HepG2 (cell line): ENCODE data around the gene AFTPH. TPM values are rescaled to one million over a fixed set of nuclear protein-coding genes. Genes with fewer than 3 reads are reported as not detected.

ENCODE experiments used
- ATAC-seq: fragments of 200-7000 bp; cut with Tn5 transposase; 3 replicates; pipeline ENCODE4 v1.9.1; 2020; ENCODE audit warnings: mild to moderate bottlenecking, moderate library complexity
- BruUV-seq: library from RNA; stranded (reverse); fragments of 400-500 nt; replicated peaks from 2 replicates; lab custom pipeline; 2021; lab: Mats Ljungman, UMichigan
- CTCF ChIA-PET: fragments of 300-600 bp; formaldehyde crosslinking; extraction: SDS; loops from one replicate; lab custom pipeline; 2021; ENCODE audit warnings: low total read pairs, inconsistent platforms, low intra/inter-chr PET ratio; lab: Yijun Ruan, JAX
- POLR2A ChIA-PET: fragments of 350-600 bp; sonication (Branson Sonifier 250); formaldehyde crosslinking; loops from one replicate; lab custom pipeline; 2020; ENCODE audit warnings: antibody characterized with exemption, inconsistent platforms; lab: Yijun Ruan, JAX
- DNase-seq: peaks from one replicate; pipeline ENCODE4 v3.0.0-alpha.2; 2015; ENCODE audit warnings: low spot score
- FAIRE-seq: peaks from 3 replicates; lab custom pipeline; 2011; peaks lifted over from hg19 to GRCh38; lab: Jason Lieb, UNC
- H2AFZ ChIP-seq: one replicate; pipeline ENCODE4 v1.6.1; 2011; ENCODE audit warnings: low read length, inconsistent platforms
- H3K27ac ChIP-seq: fragments of 300-600 bp; 3 replicates; pipeline ENCODE4 v1.8.0; 2011; ENCODE audit warnings: mixed run types, mild to moderate bottlenecking, mixed read lengths, low read length, inconsistent platforms; ENCODE audit not compliant: insufficient read depth; ENCODE audit errors: extremely low read length
- H3K27me3 ChIP-seq, 2 experiments: fragments of 200-600 bp in 1 of 2; 2 replicates in 1 of 2; 3 replicates in 1 of 2; pipeline versions ENCODE4 v1.6.0 to v1.8.0; 2011; ENCODE audit warnings: low read length in 2 of 2, mild to moderate bottlenecking in 2 of 2, moderate library complexity in 2 of 2, inconsistent platforms in 1 of 2; ENCODE audit not compliant: insufficient read depth in 2 of 2, control insufficient read depth in 1 of 2
- H3K36me3 ChIP-seq, 2 experiments: fragments of 200-600 bp in 1 of 2; replicated peaks in 1 of 2; 2 replicates in 1 of 2; 3 replicates in 1 of 2; pipeline versions ENCODE4 v1.5.1 to v1.8.0; 2011; ENCODE audit warnings: low read length in 2 of 2, inconsistent platforms in 1 of 2; ENCODE audit not compliant: insufficient read depth in 2 of 2, control insufficient read depth in 1 of 2
- H3K4me1 ChIP-seq: 2 replicates; pipeline ENCODE4 v1.5.1; 2012; ENCODE audit warnings: low read length, inconsistent platforms; ENCODE audit not compliant: insufficient read depth
- H3K4me2 ChIP-seq: 2 replicates; pipeline ENCODE4 v1.6.0; 2011; ENCODE audit warnings: low read depth, low read length, inconsistent platforms
- H3K4me3 ChIP-seq, 3 experiments: fragments of 200-600 bp in 1 of 3; sonication (generic), shearing (Covaris generic) in 1 of 3; replicated peaks in 1 of 3; 2 replicates each; pipeline ENCODE4 v1.5.1; 2011 to 2016; ENCODE audit warnings: low read length in 3 of 3, inconsistent platforms in 2 of 3, low read depth in 2 of 3, mild to moderate bottlenecking in 2 of 3, control low read depth in 1 of 3, mixed read lengths in 1 of 3; ENCODE audit not compliant: insufficient read depth in 1 of 3
- H3K79me2 ChIP-seq: one replicate; pipeline ENCODE4 v1.6.1; 2011; ENCODE audit warnings: low read length, inconsistent platforms; ENCODE audit not compliant: insufficient read depth
- H3K9ac ChIP-seq: 2 replicates; pipeline ENCODE4 v1.6.0; 2011; ENCODE audit warnings: mild to moderate bottlenecking, low read depth, low read length, inconsistent platforms; ENCODE audit not compliant: insufficient read depth
- H3K9me3 ChIP-seq: 2 replicates; pipeline ENCODE4 v1.5.1; 2012; ENCODE audit warnings: mild to moderate bottlenecking, low read length
- H4K20me1 ChIP-seq: 2 replicates; pipeline ENCODE4 v1.6.0; 2011; ENCODE audit warnings: inconsistent platforms, mild to moderate bottlenecking, low read length, moderate library complexity; ENCODE audit not compliant: insufficient read depth
- CBX1 ChIP-seq: IDR thresholded peaks from one replicate; pipeline ENCODE4 v1.6.1; 2016; ENCODE audit warnings: antibody characterized with exemption, low read depth
- FLYWCH1 ChIP-seq: sonication (generic); formaldehyde crosslinking; IDR thresholded peaks from 2 replicates; pipeline ENCODE4 v1.8.1; 2023; ENCODE audit warnings: mild to moderate bottlenecking, missing genetic modification reagents
- GLI4 ChIP-seq: sonication (generic); formaldehyde crosslinking; IDR thresholded peaks from 2 replicates; pipeline ENCODE4 v1.5.1; 2020; ENCODE audit warnings: missing genetic modification reagents, mild to moderate bottlenecking, moderate library complexity, borderline replicate concordance
- GTF2F1 ChIP-seq: fragments of 150-350 bp; IDR thresholded peaks from 2 replicates; pipeline ENCODE4 v1.6.1; 2014; ENCODE audit warnings: low read length
- NFYC ChIP-seq: IDR thresholded peaks from 2 replicates; pipeline ENCODE4 v1.6.1; 2016; ENCODE audit warnings: missing genetic modification reagents, missing compliant biosample characterization
- RAD21 ChIP-seq: fragments of 450-650 bp; formaldehyde crosslinking; IDR thresholded peaks from 2 replicates; pipeline ENCODE4 v1.5.0; 2020; ENCODE audit warnings: mild to moderate bottlenecking
- RBM22 ChIP-seq: fragments of 200-400 bp; formaldehyde crosslinking; optimal IDR thresholded peaks from 2 replicates; pipeline ENCODE3; 2017; ENCODE audit warnings: mild to moderate bottlenecking, low read length, moderate library complexity
- RFXANK ChIP-seq: IDR thresholded peaks from 2 replicates; pipeline ENCODE4 v1.6.1; 2016
- SCMH1 ChIP-seq: sonication (generic); formaldehyde crosslinking; IDR thresholded peaks from 2 replicates; pipeline ENCODE4 v1.9.0; 2021; ENCODE audit warnings: missing genetic modification reagents, mild to moderate bottlenecking, borderline replicate concordance
- TGIF2 ChIP-seq: IDR thresholded peaks from 2 replicates; pipeline ENCODE4 v1.6.1; 2016; ENCODE audit warnings: control low read depth, missing compliant biosample characterization
- ZEB1 ChIP-seq: IDR thresholded peaks from 2 replicates; pipeline ENCODE4 v1.6.1; 2012; ENCODE audit warnings: mild to moderate bottlenecking, low read depth, inconsistent platforms; ENCODE audit not compliant: insufficient replicate concordance
- ZKSCAN1 ChIP-seq: fragments of 150-350 bp; IDR thresholded peaks from 2 replicates; pipeline ENCODE4 v1.6.1; 2014; ENCODE audit warnings: low read length
- ZNF251 ChIP-seq: sonication (generic); formaldehyde crosslinking; IDR thresholded peaks from 2 replicates; pipeline ENCODE4 v1.9.0; 2021; ENCODE audit warnings: mild to moderate bottlenecking, missing genetic modification reagents
- ZNF44 ChIP-seq: sonication (generic); formaldehyde crosslinking; IDR thresholded peaks from 2 replicates; pipeline ENCODE4 v1.5.1; 2020; ENCODE audit warnings: mild to moderate bottlenecking, missing genetic modification reagents
- ZNF652 ChIP-seq: IDR thresholded peaks from 2 replicates; pipeline ENCODE4 v1.6.1; 2016; ENCODE audit warnings: low read depth, borderline replicate concordance
- in situ Hi-C: cut with HindIII; loops from 2 replicates; pipeline ENCODE4 v1.10.0; 2017; ENCODE audit warnings: low pct_unique_long_range_greater_than_20kb; ENCODE audit not compliant: extremely low pct_ligation_motif_present
- intact Hi-C: fragments of 100-400 bp; cut with micrococcal nuclease; formaldehyde crosslinking; loops from one replicate; pipeline ENCODE4 v1.10.0; 2022; ENCODE audit not compliant: unreplicated experiment
- polyA plus RNA-seq, 8 experiments: library from polyadenylated mRNA; depleted of rRNA in 3 of 8; stranded (reverse) in 7 of 8; unstranded in 1 of 8; fragments of >200 nt; fragmentation: Illumina TruSeq in 4 of 8; extraction: Trizol in 4 of 8; gene quantifications; 2 replicates each; pipeline versions ENCODE4 v1.2.1 to v1.2.3, GENCODE V29; 2011 to 2016; ENCODE audit warnings: low read depth in 4 of 8, missing spikeins in 1 of 8, mixed read lengths in 1 of 8; ENCODE audit not compliant: insufficient read depth in 1 of 8
- total RNA-seq, 5 experiments: library from RNA; depleted of rRNA; stranded (reverse); fragments of >200 nt; fragmentation: Illumina TruSeq; extraction: Trizol; gene quantifications; 2 replicates each; pipeline ENCODE4 v1.2.3, GENCODE V29; 2016; ENCODE audit warnings: low read depth in 1 of 5
- TF ChIP-seq, protein P1 (sequence below): sonication (generic); formaldehyde crosslinking; IDR thresholded peaks from 2 replicates; pipeline ENCODE4 v1.4.0; 2020; ENCODE audit warnings: missing genetic modification reagents
- TF ChIP-seq, protein P2 (sequence below): sonication (generic); formaldehyde crosslinking; IDR thresholded peaks from 2 replicates; pipeline ENCODE4 v1.5.0; 2020; ENCODE audit warnings: missing genetic modification reagents

The AFTPH gene
- total and polyA plus RNA-seq, 2 of the 13 experiments (the other 11 are each of a cell fraction or from before 2014, with no cell fraction given) = 27.5 to 36.8 TPM

DNA sequence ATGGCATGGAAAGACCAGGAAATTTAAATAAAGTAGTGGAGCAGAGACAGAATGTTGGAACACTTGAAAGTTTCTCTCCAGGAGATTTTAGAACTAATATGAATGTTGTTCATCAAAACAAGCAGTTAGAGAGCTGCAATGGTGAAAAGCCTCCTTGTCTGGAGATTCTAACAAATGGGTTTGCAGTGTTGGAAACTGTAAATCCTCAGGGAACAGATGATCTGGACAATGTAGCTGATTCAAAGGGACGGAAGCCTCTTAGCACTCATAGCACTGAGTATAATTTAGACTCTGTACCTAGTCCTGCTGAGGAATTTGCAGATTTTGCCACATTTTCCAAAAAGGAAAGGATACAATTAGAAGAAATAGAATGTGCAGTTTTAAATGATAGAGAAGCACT, 27.7 kb downstream of the AFTPH start (continued):
- no peak for TF ChIP-seq GLI4 (CRISPR knock-in tag)

DNA sequence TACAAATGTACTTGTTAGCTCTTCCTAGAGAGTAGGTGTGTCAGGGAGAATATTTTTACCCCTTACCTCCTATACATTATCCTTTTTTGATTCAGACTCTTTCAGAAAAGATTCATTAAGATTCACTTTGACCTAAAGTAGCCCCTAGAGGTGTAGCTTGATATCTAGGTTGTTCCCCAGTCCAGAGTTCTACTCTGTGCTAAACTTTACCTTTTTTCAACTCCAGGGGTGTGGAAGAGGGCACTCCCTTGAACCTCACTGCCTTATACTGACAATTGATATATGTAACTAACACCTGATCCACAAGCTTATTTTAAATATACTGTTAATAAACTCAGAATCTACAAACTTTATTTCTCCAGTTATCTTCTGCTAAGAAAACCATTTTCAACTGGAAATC, 30.0 kb downstream of the AFTPH start:
- FAIRE-seq = no peak
- CTCF ChIA-PET = no interaction called here

More for the DNA sequence above, 30.0 kb downstream of the AFTPH start:
- intact Hi-C loops (no loop called here), in situ Hi-C loops (no loop called here)
- POLR2A ChIA-PET = interaction anchor here (1.5 kb wide), 1 partner anchor 11 kb away, joined by 5 read pairs; no protein-coding TSS in a partner anchor
- DNase-seq (no peak), ATAC-seq (no peak)
- TF ChIP-seq SCMH1 (CRISPR knock-in tag) (no peak), FLYWCH1 (no peak), ZNF44 (CRISPR knock-in tag) (no peak), CBX1 (no peak), TGIF2 (CRISPR knock-in tag) (no peak), RAD21 (CRISPR knock-in tag) (no peak), RFXANK (no peak), ZNF251 (no peak), ZEB1 (no peak), NFYC (CRISPR knock-in tag) (no peak), RBM22 (no peak), ZKSCAN1 (no peak), ZNF652 (no peak), GTF2F1 (no peak)
- TF ChIP-seq, protein P1, sequence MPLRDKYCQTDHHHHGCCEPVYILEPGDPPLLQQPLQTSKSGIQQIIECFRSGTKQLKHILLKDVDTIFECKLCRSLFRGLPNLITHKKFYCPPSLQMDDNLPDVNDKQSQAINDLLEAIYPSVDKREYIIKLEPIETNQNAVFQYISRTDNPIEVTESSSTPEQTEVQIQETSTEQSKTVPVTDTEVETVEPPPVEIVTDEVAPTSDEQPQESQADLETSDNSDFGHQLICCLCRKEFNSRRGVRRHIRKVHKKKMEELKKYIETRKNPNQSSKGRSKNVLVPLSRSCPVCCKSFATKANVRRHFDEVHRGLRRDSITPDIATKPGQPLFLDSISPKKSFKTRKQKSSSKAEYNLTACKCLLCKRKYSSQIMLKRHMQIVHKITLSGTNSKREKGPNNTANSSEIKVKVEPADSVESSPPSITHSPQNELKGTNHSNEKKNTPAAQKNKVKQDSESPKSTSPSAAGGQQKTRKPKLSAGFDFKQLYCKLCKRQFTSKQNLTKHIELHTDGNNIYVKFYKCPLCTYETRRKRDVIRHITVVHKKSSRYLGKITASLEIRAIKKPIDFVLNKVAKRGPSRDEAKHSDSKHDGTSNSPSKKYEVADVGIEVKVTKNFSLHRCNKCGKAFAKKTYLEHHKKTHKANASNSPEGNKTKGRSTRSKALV (CRISPR knock-in tag) = no peak
- TF ChIP-seq, protein P2, sequence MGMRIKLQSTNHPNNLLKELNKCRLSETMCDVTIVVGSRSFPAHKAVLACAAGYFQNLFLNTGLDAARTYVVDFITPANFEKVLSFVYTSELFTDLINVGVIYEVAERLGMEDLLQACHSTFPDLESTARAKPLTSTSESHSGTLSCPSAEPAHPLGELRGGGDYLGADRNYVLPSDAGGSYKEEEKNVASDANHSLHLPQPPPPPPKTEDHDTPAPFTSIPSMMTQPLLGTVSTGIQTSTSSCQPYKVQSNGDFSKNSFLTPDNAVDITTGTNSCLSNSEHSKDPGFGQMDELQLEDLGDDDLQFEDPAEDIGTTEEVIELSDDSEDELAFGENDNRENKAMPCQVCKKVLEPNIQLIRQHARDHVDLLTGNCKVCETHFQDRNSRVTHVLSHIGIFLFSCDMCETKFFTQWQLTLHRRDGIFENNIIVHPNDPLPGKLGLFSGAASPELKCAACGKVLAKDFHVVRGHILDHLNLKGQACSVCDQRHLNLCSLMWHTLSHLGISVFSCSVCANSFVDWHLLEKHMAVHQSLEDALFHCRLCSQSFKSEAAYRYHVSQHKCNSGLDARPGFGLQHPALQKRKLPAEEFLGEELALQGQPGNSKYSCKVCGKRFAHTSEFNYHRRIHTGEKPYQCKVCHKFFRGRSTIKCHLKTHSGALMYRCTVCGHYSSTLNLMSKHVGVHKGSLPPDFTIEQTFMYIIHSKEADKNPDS (CRISPR knock-in tag) = no peak
- H2AFZ ChIP-seq = no peak overlapping the region
- no peaks in the 10 kb centered on the region for H3K27me3 ChIP-seq
- no peak overlapping the region for H3K4me2 ChIP-seq
- peaks cover 3% of the 10 kb centered on the region for H3K79me2 ChIP-seq
- no peak overlapping the region for H3K27ac ChIP-seq
- H3K9ac ChIP-seq = no peak overlapping the region
- no TSS peak for BruUV-seq
- H4K20me1 ChIP-seq = no peaks in the 10 kb centered on the region
- H3K36me3 ChIP-seq = peaks cover 0 to 2% of the 10 kb centered on the region in 2 experiments; a peak in 4 of 5 replicates
- H3K4me1 ChIP-seq = 0 out of 2 replicates have a peak, but pooled peaks cover 4% of the 10 kb centered on the region
- no peaks in the 10 kb centered on the region for H3K9me3 ChIP-seq
- H3K4me3 ChIP-seq = no peak overlapping the region
